ENCODE data around the gene HMCN1. TPM values are rescaled to one million over a fixed set of nuclear protein-coding genes. Genes with fewer than 3 reads are reported as not detected.

HMCN1 gene
- polyA plus RNA-seq, 1 donor: 4.2 TPM

GRCh38 chr1:185704181-185704580 lies 30.0 kb upstream of the HMCN1 start:
- H3K4me3 ChIP-seq (ENCODE audit: low read length): no peak overlapping the region
- DNase-seq: peak; percentile 61 to 82
- no peak overlapping the region for H3K27ac ChIP-seq (ENCODE audit: low read length)
- WGBS (ENCODE audit: insufficient coverage, low lambda C conversion rate): no CpG with 5 or more reads among the region's 3 CpGs
- no peaks in the 10 kb centered on the region for H3K4me1 ChIP-seq (ENCODE audit: control insufficient read depth, insufficient read depth, low read length)
- H3K27me3 ChIP-seq (ENCODE audit: control insufficient read depth, insufficient read depth, low read length): no peaks in the 10 kb centered on the region
- no peaks in the 10 kb centered on the region for H3K36me3 ChIP-seq (ENCODE audit: control insufficient read depth, insufficient read depth, low read length)
- no peaks in the 10 kb centered on the region for H3K9me3 ChIP-seq (ENCODE audit: control insufficient read depth, low read depth, low read length)

DNA sequence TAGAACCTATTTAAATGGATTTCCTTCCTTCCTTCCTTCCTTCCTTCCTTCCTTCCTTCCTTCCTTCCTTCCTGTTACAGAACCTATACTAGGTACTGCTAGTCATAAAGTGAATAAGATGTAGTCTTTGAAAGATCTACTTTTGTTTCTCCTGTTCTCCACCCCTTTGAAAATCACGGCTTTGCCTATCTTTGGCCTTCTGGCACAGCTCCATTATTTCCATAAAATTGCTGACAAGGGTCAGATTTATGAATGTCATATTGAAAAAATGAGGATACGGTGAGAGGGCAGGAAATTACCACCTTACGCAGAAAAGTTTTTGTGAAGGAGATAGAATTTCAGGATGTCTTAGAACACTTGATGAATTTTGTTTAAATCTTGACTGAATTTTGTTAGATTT lies 18.1 kb upstream of the HMCN1 start:
- Histone ChIP-seq H3K4me3 (ENCODE audit: low read length) (no peak overlapping the region), H3K36me3 (ENCODE audit: control insufficient read depth, insufficient read depth, low read length) (no peaks in the 10 kb centered on the region), H3K9me3 (ENCODE audit: control insufficient read depth, low read depth, low read length) (no peaks in the 10 kb centered on the region), H3K27me3 (ENCODE audit: control insufficient read depth, insufficient read depth, low read length) (peaks cover 2% of the 10 kb centered on the region), H3K27ac (ENCODE audit: low read length) (no peak overlapping the region), H3K4me1 (ENCODE audit: control insufficient read depth, insufficient read depth, low read length) (no peaks in the 10 kb centered on the region)
- no CpG with 5 or more reads among the region's 3 CpGs for WGBS (ENCODE audit: insufficient coverage, low lambda C conversion rate)
- no peak for DNase-seq

- WGBS (ENCODE audit: insufficient coverage, low lambda C conversion rate): no CpG with 5 or more reads among the region's 4 CpGs
- Histone ChIP-seq H3K4me3 (ENCODE audit: low read length) (no peak overlapping the region), H3K9me3 (ENCODE audit: control insufficient read depth, low read depth, low read length) (no peaks in the 10 kb centered on the region), H3K27me3 (ENCODE audit: control insufficient read depth, insufficient read depth, low read length) (peaks cover 2% of the 10 kb centered on the region), H3K27ac (ENCODE audit: low read length) (no peak overlapping the region), H3K4me1 (ENCODE audit: control insufficient read depth, insufficient read depth, low read length) (no peaks in the 10 kb centered on the region), H3K36me3 (ENCODE audit: control insufficient read depth, insufficient read depth, low read length) (no peaks in the 10 kb centered on the region)
- DNase-seq: peak in 1 of 2 donors; percentile 15
Measured at GRCh38 chr1:185719021-185719420, 15.2 kb upstream of the HMCN1 start.

DNA sequence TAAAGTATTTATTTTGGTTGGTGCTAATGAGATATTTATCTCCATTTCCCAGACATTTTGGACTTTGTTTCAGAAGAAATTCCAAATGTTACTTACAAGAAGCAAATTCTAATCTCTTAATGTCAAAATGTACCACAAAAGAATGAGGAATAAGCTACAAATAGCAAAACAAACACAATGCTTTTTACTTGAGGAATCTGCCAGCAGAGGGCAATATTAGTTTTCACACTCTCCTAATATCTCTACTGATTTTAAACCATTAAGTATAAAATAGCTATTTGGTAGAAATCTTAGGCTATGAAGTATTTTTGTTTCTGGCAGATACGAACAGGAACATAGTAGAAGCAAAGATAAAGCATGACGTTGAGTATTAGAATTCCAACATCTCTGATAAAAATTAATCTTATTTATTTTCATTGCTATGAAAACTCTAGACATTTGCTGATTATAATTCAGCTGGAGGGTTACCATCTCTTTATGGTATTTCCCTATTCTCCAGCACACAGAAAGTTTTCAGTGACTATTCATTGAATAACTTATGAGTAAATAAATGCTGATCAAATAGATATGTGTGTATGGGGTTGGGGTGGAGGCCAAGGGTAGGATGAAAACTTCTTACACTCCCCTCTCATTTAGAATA lies 13.4 kb upstream of the HMCN1 start:
- Histone ChIP-seq H3K27ac (ENCODE audit: low read length) (no peak overlapping the region), H3K9me3 (ENCODE audit: control insufficient read depth, low read depth, low read length) (no peaks in the 10 kb centered on the region), H3K4me3 (ENCODE audit: low read length) (no peak overlapping the region), H3K36me3 (ENCODE audit: control insufficient read depth, insufficient read depth, low read length) (no peaks in the 10 kb centered on the region), H3K4me1 (ENCODE audit: control insufficient read depth, insufficient read depth, low read length) (no peaks in the 10 kb centered on the region), H3K27me3 (ENCODE audit: control insufficient read depth, insufficient read depth, low read length) (no peaks in the 10 kb centered on the region)
- DNase-seq: no peak
- WGBS (ENCODE audit: insufficient coverage, low lambda C conversion rate): 20% methylated on average over 2 of the region's 2 CpGs

GRCh38 chr1:185721553-185721952 lies 12.6 kb upstream of the HMCN1 start:
- Histone ChIP-seq H3K4me1 (ENCODE audit: control insufficient read depth, insufficient read depth, low read length) (no peaks in the 10 kb centered on the region), H3K27me3 (ENCODE audit: control insufficient read depth, insufficient read depth, low read length) (no peaks in the 10 kb centered on the region)

GRCh38 chr1:185722098-185722497 lies 12.1 kb upstream of the HMCN1 start:
- Histone ChIP-seq H3K4me1 (ENCODE audit: control insufficient read depth, insufficient read depth, low read length) (no peaks in the 10 kb centered on the region), H3K27ac (ENCODE audit: low read length) (no peak overlapping the region), H3K27me3 (ENCODE audit: control insufficient read depth, insufficient read depth, low read length) (no peaks in the 10 kb centered on the region), H3K36me3 (ENCODE audit: control insufficient read depth, insufficient read depth, low read length) (no peaks in the 10 kb centered on the region), H3K4me3 (ENCODE audit: low read length) (no peak overlapping the region), H3K9me3 (ENCODE audit: control insufficient read depth, low read depth, low read length) (no peaks in the 10 kb centered on the region)
- no peak for DNase-seq
- no CpG with 5 or more reads among the region's 2 CpGs for WGBS (ENCODE audit: insufficient coverage, low lambda C conversion rate)

More at GRCh38 chr1:185721553-185721952, 12.6 kb upstream of the HMCN1 start:
- Histone ChIP-seq H3K4me3 (ENCODE audit: low read length) (no peak overlapping the region), H3K9me3 (ENCODE audit: control insufficient read depth, low read depth, low read length) (no peaks in the 10 kb centered on the region), H3K27ac (ENCODE audit: low read length) (no peak overlapping the region), H3K36me3 (ENCODE audit: control insufficient read depth, insufficient read depth, low read length) (no peaks in the 10 kb centered on the region)
- DNase-seq: no peak

DNA sequence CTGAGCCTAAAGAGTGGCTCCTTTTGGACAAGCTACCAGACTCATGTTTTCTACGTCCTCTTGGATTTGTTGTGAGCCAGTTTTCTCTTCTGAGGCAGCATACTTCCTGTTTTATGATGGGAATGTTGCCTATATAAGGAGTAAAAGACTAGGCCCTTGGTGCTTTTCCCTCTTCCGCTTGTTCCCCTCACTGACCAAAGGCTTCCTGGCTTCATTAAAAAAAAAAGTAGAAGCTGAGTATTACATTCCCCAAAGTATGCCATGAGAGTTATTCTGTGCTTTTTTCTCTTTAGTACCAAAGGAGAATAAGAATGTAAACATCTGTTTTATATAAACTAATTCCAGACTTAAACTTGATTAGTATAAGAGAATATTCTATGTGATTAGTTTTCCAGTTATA lies 6.5 kb upstream of the HMCN1 start:
- no CpG with 5 or more reads among the region's 2 CpGs for WGBS (ENCODE audit: insufficient coverage, low lambda C conversion rate)
- Histone ChIP-seq H3K27me3 (ENCODE audit: control insufficient read depth, insufficient read depth, low read length) (no peaks in the 10 kb centered on the region), H3K36me3 (ENCODE audit: control insufficient read depth, insufficient read depth, low read length) (no peaks in the 10 kb centered on the region), H3K4me1 (ENCODE audit: control insufficient read depth, insufficient read depth, low read length) (no peaks in the 10 kb centered on the region), H3K27ac (ENCODE audit: low read length) (no peak overlapping the region), H3K4me3 (ENCODE audit: low read length) (no peak overlapping the region), H3K9me3 (ENCODE audit: control insufficient read depth, low read depth, low read length) (no peaks in the 10 kb centered on the region)
- DNase-seq: no peak

GRCh38 chr1:185731446-185731845 lies 2.7 kb upstream of the HMCN1 start:
- 100% methylated on average over 1 of the region's 1 CpG for WGBS (ENCODE audit: insufficient coverage, low lambda C conversion rate)
- H3K9me3 ChIP-seq (ENCODE audit: control insufficient read depth, low read depth, low read length): no peaks in the 10 kb centered on the region
- H3K4me1 ChIP-seq (ENCODE audit: control insufficient read depth, insufficient read depth, low read length): no peaks in the 10 kb centered on the region
- no peak overlapping the region for H3K27ac ChIP-seq (ENCODE audit: low read length)
- H3K4me3 ChIP-seq (ENCODE audit: low read length): no peak overlapping the region
- H3K27me3 ChIP-seq (ENCODE audit: control insufficient read depth, insufficient read depth, low read length): peaks cover 15% of the 10 kb centered on the region
- DNase-seq: no peak
- no peaks in the 10 kb centered on the region for H3K36me3 ChIP-seq (ENCODE audit: control insufficient read depth, insufficient read depth, low read length)

DNA sequence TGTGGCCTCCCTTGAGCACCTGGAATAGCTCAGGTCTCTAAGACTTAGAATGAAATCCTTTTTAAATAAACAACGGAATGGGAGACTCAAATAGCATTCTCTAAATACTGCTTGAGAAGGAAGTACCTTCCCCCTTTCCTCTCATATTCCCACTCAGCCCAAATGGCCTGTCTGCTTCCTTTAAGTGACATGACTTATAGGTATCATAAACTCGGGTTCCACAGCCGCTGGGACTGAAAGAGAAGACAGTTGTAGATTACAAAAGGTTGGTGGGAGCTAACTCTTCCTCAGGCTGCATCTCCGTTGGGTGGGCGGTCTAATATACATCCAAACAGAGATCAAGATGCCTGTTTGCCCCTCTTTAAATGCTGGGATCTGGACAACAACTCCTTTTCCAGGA lies 1.2 kb upstream of the HMCN1 start:
- no CpG with 5 or more reads among the region's 5 CpGs for WGBS (ENCODE audit: insufficient coverage, low lambda C conversion rate)
- H3K4me1 ChIP-seq (ENCODE audit: control insufficient read depth, insufficient read depth, low read length): no peaks in the 10 kb centered on the region

GRCh38 chr1:185734929-185735700 lies 924 bp downstream of the HMCN1 start:
- Histone ChIP-seq H3K27ac (ENCODE audit: low read length) (no peak overlapping the region), H3K4me1 (ENCODE audit: control insufficient read depth, insufficient read depth, low read length) (no peaks in the 10 kb centered on the region), H3K4me3 (ENCODE audit: low read length) (peak overlapping the region; percentile 55), H3K27me3 (ENCODE audit: control insufficient read depth, insufficient read depth, low read length) (peaks cover 22% of the 10 kb centered on the region), H3K9me3 (ENCODE audit: control insufficient read depth, low read depth, low read length) (no peaks in the 10 kb centered on the region), H3K36me3 (ENCODE audit: control insufficient read depth, insufficient read depth, low read length) (no peaks in the 10 kb centered on the region)
- 53% methylated on average over 3 of the region's 10 CpGs for WGBS (ENCODE audit: insufficient coverage, low lambda C conversion rate)
- no peak for DNase-seq

More for the DNA sequence above, 1.2 kb upstream of the HMCN1 start:
- H3K4me3 ChIP-seq (ENCODE audit: low read length): no peak overlapping the region
- no peak for DNase-seq
- H3K27me3 ChIP-seq (ENCODE audit: control insufficient read depth, insufficient read depth, low read length): peaks cover 22% of the 10 kb centered on the region
- H3K9me3 ChIP-seq (ENCODE audit: control insufficient read depth, low read depth, low read length): no peaks in the 10 kb centered on the region
- H3K36me3 ChIP-seq (ENCODE audit: control insufficient read depth, insufficient read depth, low read length): no peaks in the 10 kb centered on the region
- no peak overlapping the region for H3K27ac ChIP-seq (ENCODE audit: low read length)

GRCh38 chr1:185735701-185736064 lies 1.5 kb downstream of the HMCN1 start:
- no peak for DNase-seq
- Histone ChIP-seq H3K36me3 (ENCODE audit: control insufficient read depth, insufficient read depth, low read length) (no peaks in the 10 kb centered on the region), H3K4me3 (ENCODE audit: low read length) (no peak overlapping the region), H3K9me3 (ENCODE audit: control insufficient read depth, low read depth, low read length) (no peaks in the 10 kb centered on the region), H3K27me3 (ENCODE audit: control insufficient read depth, insufficient read depth, low read length) (peaks cover 22% of the 10 kb centered on the region), H3K4me1 (ENCODE audit: control insufficient read depth, insufficient read depth, low read length) (no peaks in the 10 kb centered on the region), H3K27ac (ENCODE audit: low read length) (no peak overlapping the region)
- 100% methylated on average over 1 of the region's 3 CpGs for WGBS (ENCODE audit: insufficient coverage, low lambda C conversion rate)
